GM12891 (cell line): ENCODE measurements around the gene TMEM179.

Experiments
- POLR2A ChIP-seq: IDR thresholded peaks from 2 replicates; pipeline ENCODE4 v1.6.1; 2011; ENCODE audit warnings: low read depth, low read length, control low read depth
- POLR2AphosphoS5 ChIP-seq: IDR thresholded peaks from 2 replicates; pipeline ENCODE4 v1.6.1; 2011; ENCODE audit warnings: low read depth, low read length, control low read depth
- SPI1 ChIP-seq: IDR thresholded peaks from 2 replicates; pipeline ENCODE4 v1.6.1; 2011; ENCODE audit warnings: low read depth, low read length, control low read depth

DNA sequence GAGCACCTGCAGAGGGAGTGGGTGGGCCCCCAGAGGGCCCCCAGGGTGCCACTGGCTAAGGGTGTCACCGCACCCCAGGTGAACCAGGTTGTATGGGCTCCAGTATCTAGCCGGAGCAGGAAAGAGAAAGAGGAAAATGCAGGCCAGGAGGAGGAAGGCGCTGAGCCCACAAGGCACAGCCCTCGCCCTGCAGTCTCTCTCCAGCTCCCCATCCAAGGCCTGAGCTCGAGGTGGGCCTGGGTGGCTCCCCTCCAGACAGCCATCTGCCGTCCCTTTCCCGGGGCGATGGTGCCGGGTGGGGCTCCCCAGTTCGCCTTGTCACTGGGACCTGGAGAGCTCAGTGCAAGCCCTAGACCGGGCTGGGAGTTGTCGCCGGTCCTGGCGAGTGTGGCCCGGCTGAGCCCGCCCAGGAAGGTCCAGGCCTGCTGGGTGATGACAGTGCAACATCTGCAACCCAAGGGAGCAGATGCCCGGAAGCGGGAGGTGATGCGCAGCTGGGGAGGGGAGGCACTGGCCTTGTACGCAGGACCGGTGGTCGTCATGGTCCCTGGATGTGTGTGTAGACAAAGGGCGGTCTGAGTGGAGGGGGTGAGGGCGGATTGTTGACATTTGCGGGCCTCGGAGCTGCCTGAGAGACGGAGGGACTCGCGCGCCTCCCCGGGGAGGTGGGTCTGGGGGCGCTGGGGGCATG, 716 bp downstream of the TMEM179 start:
- TF ChIP-seq SPI1, result no peak
- TF ChIP-seq POLR2AphosphoS5, result no peak
- TF ChIP-seq POLR2A, result no peak
